ENCODE data around the gene MAST2. TPM values are rescaled to one million over a fixed set of nuclear protein-coding genes. Genes with fewer than 3 reads are reported as not detected.
"Not testable (repeated sequence)": the region's sequence is repeated elsewhere in the genome, so short reads cannot be mapped to it uniquely, and the experiment has no call there.

MAST2 gene
- total RNA-seq, 4 donors from 2014 or later = 6.6 to 22.6 (median 13.9) TPM

DNA sequence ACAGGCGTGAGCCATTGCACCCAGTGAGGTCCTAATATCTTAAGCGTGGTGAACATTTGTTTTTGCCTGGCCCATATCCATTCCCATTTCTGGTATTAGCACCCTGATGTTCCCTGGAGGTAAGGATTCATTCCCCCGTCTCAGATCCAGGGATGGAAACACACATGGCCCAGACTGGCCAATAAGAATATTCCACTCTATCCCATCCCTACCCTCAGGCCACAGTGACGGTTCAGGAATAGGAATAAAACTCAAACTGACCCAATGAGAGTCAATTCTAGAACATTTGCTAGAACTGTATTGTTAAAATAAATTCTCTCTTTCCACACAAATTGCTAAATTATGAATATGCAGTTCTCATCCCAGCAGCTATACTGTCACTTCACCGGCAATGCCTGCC lies 252.9 kb downstream of the MAST2 start:
- no peak for DNase-seq (ENCODE audit: low spot score in 2 of 2)
- intact Hi-C loops (cut with DNase I; ENCODE audit: low total_unique reads) = no loop called here
- 91 to 98% methylated on average over 5 of the region's 5 CpGs for WGBS, 2 donors
- TF ChIP-seq POLR2A (IDR thresholded peaks at IDR 0.05) = no peak
- TF ChIP-seq CTCF (IDR thresholded peaks at IDR 0.05) = no peak
- H3K4me3 ChIP-seq (ENCODE audit: low read depth, poor library complexity, severe bottlenecking) = no peak overlapping the region

DNA sequence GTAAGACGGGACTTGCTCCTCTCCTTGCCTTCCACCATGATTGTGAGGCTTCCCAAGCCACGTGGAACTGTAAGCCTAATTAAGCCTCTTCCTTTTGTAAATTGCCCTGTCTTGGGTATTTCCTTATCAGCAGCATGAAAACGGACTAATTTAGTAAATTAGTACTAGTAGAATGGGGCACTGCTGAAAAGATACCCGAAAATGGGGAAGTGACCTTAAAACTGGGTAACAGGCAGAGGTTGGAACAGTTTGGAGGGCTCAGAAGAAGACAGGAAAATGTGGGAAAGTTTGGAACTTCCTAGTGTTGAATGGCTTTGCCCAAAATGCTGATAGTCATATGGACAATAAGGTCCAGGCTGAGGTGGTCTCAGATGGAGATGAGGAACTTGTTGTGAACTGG lies 253.8 kb downstream of the MAST2 start:
- H3K4me3 ChIP-seq (ENCODE audit: low read depth, poor library complexity, severe bottlenecking); intact Hi-C loops (cut with DNase I; ENCODE audit: low total_unique reads); DNase-seq (ENCODE audit: low spot score in 2 of 2): not testable (repeated sequence)
- WGBS, 2 donors = 77 to 95% methylated on average over 4 of the region's 4 CpGs

- DNase-seq (ENCODE audit: low spot score in 2 of 2) = no peak
- WGBS, 2 donors = 86 to 91% methylated on average over 2 to 3 of the region's 3 CpGs
- intact Hi-C loops (cut with DNase I; ENCODE audit: low total_unique reads) = no loop called here
- TF ChIP-seq POLR2A (IDR thresholded peaks at IDR 0.05) (no peak), CTCF (IDR thresholded peaks at IDR 0.05) (no peak)
- no peak overlapping the region for H3K4me3 ChIP-seq (ENCODE audit: low read depth, poor library complexity, severe bottlenecking)
These were observed 254.4 kb downstream of the MAST2 start for GRCh38 chr1:46057781-46058180.

GRCh38 chr1:46058936-46059335 lies 255.5 kb downstream of the MAST2 start:
- no peak for TF ChIP-seq POLR2A (IDR thresholded peaks at IDR 0.05)
- TF ChIP-seq CTCF (IDR thresholded peaks at IDR 0.05) = no peak
- DNase-seq (ENCODE audit: low spot score in 2 of 2) = no peak
- intact Hi-C loops (cut with DNase I; ENCODE audit: low total_unique reads) = no loop called here
- WGBS, 2 donors = 93 to 97% methylated on average over 5 of the region's 5 CpGs
- H3K4me3 ChIP-seq (ENCODE audit: low read depth, poor library complexity, severe bottlenecking) = no peak overlapping the region

DNA sequence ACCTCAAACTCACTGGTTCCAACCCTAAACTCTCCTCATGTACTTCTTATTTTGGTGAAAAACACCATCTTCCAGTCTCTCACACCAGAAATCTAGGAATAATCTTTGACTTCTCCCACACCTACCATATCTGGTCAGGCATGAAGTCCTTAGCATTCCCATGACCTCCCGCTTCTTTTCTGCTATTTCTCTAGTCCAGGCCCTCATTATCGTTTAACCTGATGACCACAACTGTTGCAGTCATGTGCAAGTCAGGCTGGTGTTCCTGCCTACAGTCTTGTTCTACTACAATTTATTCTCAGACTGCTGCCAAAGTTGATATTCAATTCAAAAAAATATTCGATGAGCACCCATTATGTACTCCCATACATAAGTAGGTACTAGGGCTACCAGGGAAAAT lies 257.7 kb downstream of the MAST2 start:
- TF ChIP-seq POLR2A (IDR thresholded peaks at IDR 0.05) = no peak
- intact Hi-C loops (cut with DNase I; ENCODE audit: low total_unique reads) = no loop called here
- H3K4me3 ChIP-seq (ENCODE audit: low read depth, poor library complexity, severe bottlenecking) = no peak overlapping the region
- WGBS, 2 donors = 63 to 81% methylated on average over 3 of the region's 3 CpGs
- DNase-seq (ENCODE audit: low spot score in 2 of 2) = no peak

DNA sequence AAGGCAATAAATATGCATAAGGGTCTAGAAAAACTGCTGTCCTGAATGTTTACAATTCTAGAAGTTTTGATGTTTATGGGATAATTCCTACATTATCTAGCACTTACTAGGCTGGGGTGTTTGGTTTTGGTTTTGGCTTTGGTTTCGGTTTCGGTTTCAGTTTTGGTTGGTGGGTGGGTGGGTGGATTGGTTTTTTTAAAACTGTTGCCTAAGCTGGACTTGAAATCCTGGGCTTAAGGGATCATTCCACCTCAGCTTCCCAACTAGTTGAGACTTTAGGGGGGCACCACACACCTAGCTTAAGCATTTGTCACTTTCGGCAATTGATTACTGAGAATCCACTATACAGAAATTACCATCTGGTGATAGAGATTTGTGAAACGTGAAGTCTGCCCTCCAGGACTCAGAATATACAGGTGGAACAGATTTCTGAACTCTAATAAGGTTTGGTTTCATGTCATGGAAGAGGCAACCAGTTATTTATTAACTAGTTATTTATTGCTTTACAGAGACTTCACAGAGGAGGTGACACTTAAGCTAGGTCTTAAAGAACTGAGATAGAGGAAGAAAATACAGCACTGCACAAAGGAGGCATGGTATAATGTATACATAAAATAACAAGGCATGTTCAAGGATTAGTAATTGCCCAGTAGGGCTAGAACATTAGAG lies 259.4 kb downstream of the MAST2 start:
- no peak overlapping the region for H3K4me3 ChIP-seq (ENCODE audit: low read depth, poor library complexity, severe bottlenecking)
- no peak for TF ChIP-seq POLR2A (IDR thresholded peaks at IDR 0.05)
- no peak for TF ChIP-seq CTCF (IDR thresholded peaks at IDR 0.05)
- intact Hi-C loops (cut with DNase I; ENCODE audit: low total_unique reads) = no loop called here
- DNase-seq (ENCODE audit: low spot score in 2 of 2) = no peak
- 79 to 87% methylated on average over 4 of the region's 4 CpGs for WGBS, 2 donors

DNA sequence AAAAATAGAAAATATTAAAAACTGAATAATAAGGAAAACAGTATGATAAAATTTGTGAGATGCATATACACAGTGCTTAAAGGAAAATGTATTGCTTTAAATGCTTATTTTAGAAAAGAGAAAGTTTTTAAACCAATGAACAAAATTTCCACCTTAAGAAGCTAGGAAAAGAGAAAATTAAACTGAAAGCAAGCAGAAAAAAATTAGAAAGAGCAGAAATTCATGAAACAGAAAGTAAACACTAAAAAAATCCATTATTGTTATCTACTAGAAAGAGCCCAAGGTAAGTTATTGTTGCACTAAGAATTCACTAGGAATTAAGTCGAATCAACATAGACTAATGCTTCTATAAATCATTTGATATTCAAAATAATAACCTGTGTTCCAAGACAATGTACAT lies 261.3 kb downstream of the MAST2 start:
- TF ChIP-seq CTCF (IDR thresholded peaks at IDR 0.05) (no peak), POLR2A (IDR thresholded peaks at IDR 0.05) (no peak)
- no peak overlapping the region for H3K4me3 ChIP-seq (ENCODE audit: low read depth, poor library complexity, severe bottlenecking)
- no peak for DNase-seq (ENCODE audit: low spot score in 2 of 2)
- intact Hi-C loops (cut with DNase I; ENCODE audit: low total_unique reads) = no loop called here
- 91 to 93% methylated on average over 1 of the region's 1 CpG for WGBS, 2 donors

All from lower leg skin (tissue), 4 donors.